PFSK-1 (cell line): Measurements from ENCODE around the gene TNS3.

Experiments
- FOXP2 ChIP-seq: optimal IDR thresholded peaks from 2 replicates; pipeline ENCODE3; 2011; ENCODE audit warnings: borderline replicate concordance, control low read depth, inconsistent platforms; ENCODE audit not compliant: insufficient read depth; ENCODE audit errors: extremely low read length, extremely low read depth
- POLR2AphosphoS5 ChIP-seq: IDR thresholded peaks from 2 replicates; pipeline ENCODE4 v1.6.1; 2012; ENCODE audit warnings: low read depth, mild to moderate bottlenecking, control low read depth, low read length, moderate library complexity
- REST ChIP-seq, 2 experiments: IDR thresholded peaks; 2 replicates each; pipeline versions ENCODE4 v1.6.1 to v1.8.0; 2011 to 2012; ENCODE audit warnings: low read depth in 2 of 2, low read length in 2 of 2, control low read depth in 1 of 2, inconsistent platforms in 1 of 2, mild to moderate bottlenecking in 1 of 2, moderate library complexity in 1 of 2; ENCODE audit not compliant: insufficient read depth in 1 of 2
- SIN3A ChIP-seq: IDR thresholded peaks from 2 replicates; pipeline ENCODE4 v1.6.1; 2012; ENCODE audit warnings: mild to moderate bottlenecking, low read length, moderate library complexity, borderline replicate concordance; ENCODE audit not compliant: insufficient read depth
- TAF1 ChIP-seq: IDR thresholded peaks from 2 replicates; pipeline ENCODE4 v1.6.1; 2012; ENCODE audit warnings: low read length, control low read depth, borderline replicate concordance; ENCODE audit not compliant: insufficient read depth

GRCh38 chr7:47507522-47507921, 74.4 kb downstream of the TNS3 start:
- TF ChIP-seq REST (IDR thresholded peaks at IDR 0.05; ENCODE audit: insufficient read depth in 1 of 2, low read depth in 2 of 2, low read length in 2 of 2) (no peak), POLR2AphosphoS5 (no peak), TAF1 (no peak), SIN3A (no peak), FOXP2 (no peak)
